ENCODE data around the gene CCDC167.

The CCDC167 gene

GRCh38 chr6:37528541-37528940 is 28.8 kb upstream of the CCDC167 start:
- no peak for DNase-seq

- no peak for DNase-seq
These were observed 26.0 kb upstream of the CCDC167 start for GRCh38 chr6:37525460-37526357.

GRCh38 chr6:37524970-37525318 is 25.3 kb upstream of the CCDC167 start:
- DNase-seq = no peak

- no peak for DNase-seq
These were observed 24.6 kb upstream of the CCDC167 start for GRCh38 chr6:37524025-37524969.

GRCh38 chr6:37523412-37523811 is 23.7 kb upstream of the CCDC167 start:
- DNase-seq = no peak

GRCh38 chr6:37522836-37523235 is 23.1 kb upstream of the CCDC167 start:
- DNase-seq = no peak

GRCh38 chr6:37521674-37522073 is 22.0 kb upstream of the CCDC167 start:
- no peak for DNase-seq

- no peak for DNase-seq
These were observed 21.2 kb upstream of the CCDC167 start for GRCh38 chr6:37520926-37521325.

- DNase-seq = no peak
These were observed 19.8 kb upstream of the CCDC167 start for GRCh38 chr6:37519461-37519860.

GRCh38 chr6:37518116-37518515 is 18.4 kb upstream of the CCDC167 start:
- DNase-seq = no peak

- peak; percentile 51 for DNase-seq
These were observed 17.7 kb upstream of the CCDC167 start for GRCh38 chr6:37517411-37517812.

GRCh38 chr6:37516920-37517405 is 17.3 kb upstream of the CCDC167 start:
- peak; percentile 79 for DNase-seq

GRCh38 chr6:37516076-37516919 is 16.6 kb upstream of the CCDC167 start:
- peak; percentile 99 for DNase-seq

GRCh38 chr6:37515712-37516075 is 16.0 kb upstream of the CCDC167 start:
- DNase-seq = peak; percentile 91

- DNase-seq = peak; percentile 89
These were observed 15.1 kb upstream of the CCDC167 start for GRCh38 chr6:37514837-37515236.

- peak; percentile 73 for DNase-seq
These were observed 14.7 kb upstream of the CCDC167 start for GRCh38 chr6:37514321-37514771.

- peak; percentile 59 for DNase-seq
These were observed 13.9 kb upstream of the CCDC167 start for GRCh38 chr6:37513576-37513975.

GRCh38 chr6:37513155-37513554 is 13.5 kb upstream of the CCDC167 start:
- peak; percentile 60 for DNase-seq

- DNase-seq = peak; percentile 55
These were observed 12.8 kb upstream of the CCDC167 start for GRCh38 chr6:37512400-37513011.

GRCh38 chr6:37511910-37512399 is 12.3 kb upstream of the CCDC167 start:
- no peak for DNase-seq

GRCh38 chr6:37511201-37511600 is 11.5 kb upstream of the CCDC167 start:
- no peak for DNase-seq

All from NCI-H69 (cell line).